ENCODE results near the gene ARFGEF2.
"Not testable (repeated sequence)": the region's sequence is repeated elsewhere in the genome, so short reads cannot be mapped to it uniquely, and the experiment has no call there.

ARFGEF2 gene

GRCh38 chr20:48934966-48935365 lies 13.5 kb downstream of the ARFGEF2 start:
- not testable (repeated sequence) for ATAC-seq (replicated peaks; ENCODE audit: extremely low read depth, poor library complexity, severe bottlenecking); DNase-seq (ENCODE audit: low spot score in 2 of 2); H3K27me3 Mint-ChIP-seq; H3K4me3 Mint-ChIP-seq; H3K9me3 Mint-ChIP-seq; H3K36me3 Mint-ChIP-seq (ENCODE audit: insufficient read depth)
- peak overlapping the region; percentile 81 for H3K27ac Mint-ChIP-seq (ENCODE audit: low read depth)
- peaks cover 18% of the 10 kb centered on the region for H3K4me1 Mint-ChIP-seq

- H3K36me3 Mint-ChIP-seq (ENCODE audit: insufficient read depth); DNase-seq (ENCODE audit: low spot score in 2 of 2); H3K27me3 Mint-ChIP-seq; H3K27ac Mint-ChIP-seq (ENCODE audit: low read depth); ATAC-seq (replicated peaks; ENCODE audit: extremely low read depth, poor library complexity, severe bottlenecking); H3K4me3 Mint-ChIP-seq; H3K9me3 Mint-ChIP-seq: not testable (repeated sequence)
- H3K4me1 Mint-ChIP-seq, result peaks cover 22% of the 10 kb centered on the region
These were observed 14.7 kb downstream of the ARFGEF2 start for GRCh38 chr20:48936178-48936577.

GRCh38 chr20:48937674-48938073 lies 16.2 kb downstream of the ARFGEF2 start:
- no peaks in the 10 kb centered on the region for H3K27me3 Mint-ChIP-seq
- H3K4me1 Mint-ChIP-seq, result peaks cover 23% of the 10 kb centered on the region
- no peaks in the 10 kb centered on the region for H3K9me3 Mint-ChIP-seq
- DNase-seq (ENCODE audit: low spot score in 2 of 2), result no peak
- no peak overlapping the region for H3K27ac Mint-ChIP-seq (ENCODE audit: low read depth)
- no peak overlapping the region for H3K4me3 Mint-ChIP-seq
- no peak for ATAC-seq (replicated peaks; ENCODE audit: extremely low read depth, poor library complexity, severe bottlenecking)
- H3K36me3 Mint-ChIP-seq (ENCODE audit: insufficient read depth), result peaks cover 16% of the 10 kb centered on the region

GRCh38 chr20:48938670-48939069 lies 17.2 kb downstream of the ARFGEF2 start:
- H3K4me3 Mint-ChIP-seq, result no peak overlapping the region
- no peaks in the 10 kb centered on the region for H3K9me3 Mint-ChIP-seq
- ATAC-seq (replicated peaks; ENCODE audit: extremely low read depth, poor library complexity, severe bottlenecking), result no peak
- H3K4me1 Mint-ChIP-seq, result peaks cover 23% of the 10 kb centered on the region
- H3K27me3 Mint-ChIP-seq, result no peaks in the 10 kb centered on the region
- no peak overlapping the region for H3K27ac Mint-ChIP-seq (ENCODE audit: low read depth)
- H3K36me3 Mint-ChIP-seq (ENCODE audit: insufficient read depth), result peaks cover 21% of the 10 kb centered on the region
- no peak for DNase-seq (ENCODE audit: low spot score in 2 of 2)

GRCh38 chr20:48940170-48940569 lies 18.7 kb downstream of the ARFGEF2 start:
- Mint-ChIP-seq H3K27me3 (no peaks in the 10 kb centered on the region), H3K36me3 (ENCODE audit: insufficient read depth) (peaks cover 24% of the 10 kb centered on the region), H3K27ac (ENCODE audit: low read depth) (no peak overlapping the region), H3K4me3 (no peak overlapping the region), H3K4me1 (peaks cover 13% of the 10 kb centered on the region), H3K9me3 (no peaks in the 10 kb centered on the region)
- DNase-seq (ENCODE audit: low spot score in 2 of 2) (no peak), ATAC-seq (replicated peaks; ENCODE audit: extremely low read depth, poor library complexity, severe bottlenecking) (no peak)

GRCh38 chr20:48941467-48941866 lies 20.0 kb downstream of the ARFGEF2 start:
- H3K27ac Mint-ChIP-seq (ENCODE audit: low read depth), result no peak overlapping the region
- H3K36me3 Mint-ChIP-seq (ENCODE audit: insufficient read depth), result peaks cover 29% of the 10 kb centered on the region
- H3K4me3 Mint-ChIP-seq, result no peak overlapping the region
- H3K4me1 Mint-ChIP-seq, result peaks cover 13% of the 10 kb centered on the region
- DNase-seq (ENCODE audit: low spot score in 2 of 2) (no peak), ATAC-seq (replicated peaks; ENCODE audit: extremely low read depth, poor library complexity, severe bottlenecking) (no peak)
- no peaks in the 10 kb centered on the region for H3K9me3 Mint-ChIP-seq
- H3K27me3 Mint-ChIP-seq, result no peaks in the 10 kb centered on the region

GRCh38 chr20:48942730-48943129 lies 21.2 kb downstream of the ARFGEF2 start:
- H3K27me3 Mint-ChIP-seq, result no peaks in the 10 kb centered on the region
- no peak overlapping the region for H3K4me3 Mint-ChIP-seq
- ATAC-seq (replicated peaks; ENCODE audit: extremely low read depth, poor library complexity, severe bottlenecking) (no peak), DNase-seq (ENCODE audit: low spot score in 2 of 2) (no peak)
- no peak overlapping the region for H3K27ac Mint-ChIP-seq (ENCODE audit: low read depth)
- peaks cover 25% of the 10 kb centered on the region for H3K36me3 Mint-ChIP-seq (ENCODE audit: insufficient read depth)
- H3K4me1 Mint-ChIP-seq, result peaks cover 5% of the 10 kb centered on the region
- no peaks in the 10 kb centered on the region for H3K9me3 Mint-ChIP-seq

GRCh38 chr20:48944663-48945297 lies 23.3 kb downstream of the ARFGEF2 start:
- Mint-ChIP-seq H3K27ac (ENCODE audit: low read depth) (no peak overlapping the region), H3K4me3 (no peak overlapping the region), H3K4me1 (peaks cover 5% of the 10 kb centered on the region), H3K9me3 (no peaks in the 10 kb centered on the region), H3K36me3 (ENCODE audit: insufficient read depth) (peaks cover 27% of the 10 kb centered on the region), H3K27me3 (no peaks in the 10 kb centered on the region)
- DNase-seq (ENCODE audit: low spot score in 2 of 2) (no peak), ATAC-seq (replicated peaks; ENCODE audit: extremely low read depth, poor library complexity, severe bottlenecking) (no peak)

- no peak for ATAC-seq (replicated peaks; ENCODE audit: extremely low read depth, poor library complexity, severe bottlenecking)
- H3K4me1 Mint-ChIP-seq, result peaks cover 3% of the 10 kb centered on the region
- H3K27ac Mint-ChIP-seq (ENCODE audit: low read depth), result no peak overlapping the region
- no peaks in the 10 kb centered on the region for H3K27me3 Mint-ChIP-seq
- no peak for DNase-seq (ENCODE audit: low spot score in 2 of 2)
- H3K9me3 Mint-ChIP-seq, result no peaks in the 10 kb centered on the region
- H3K36me3 Mint-ChIP-seq (ENCODE audit: insufficient read depth), result peaks cover 33% of the 10 kb centered on the region
- no peak overlapping the region for H3K4me3 Mint-ChIP-seq
These were observed 24.5 kb downstream of the ARFGEF2 start for GRCh38 chr20:48945840-48946514.

- Mint-ChIP-seq H3K27ac (ENCODE audit: low read depth) (no peak overlapping the region), H3K27me3 (no peaks in the 10 kb centered on the region), H3K4me3 (no peak overlapping the region), H3K36me3 (ENCODE audit: insufficient read depth) (peaks cover 42% of the 10 kb centered on the region), H3K9me3 (no peaks in the 10 kb centered on the region), H3K4me1 (no peaks in the 10 kb centered on the region)
- DNase-seq (ENCODE audit: low spot score in 2 of 2), result no peak
- ATAC-seq (replicated peaks; ENCODE audit: extremely low read depth, poor library complexity, severe bottlenecking), result no peak
These were observed 27.1 kb downstream of the ARFGEF2 start for GRCh38 chr20:48948612-48949011.

- no peak for DNase-seq (ENCODE audit: low spot score in 2 of 2)
- no peaks in the 10 kb centered on the region for H3K9me3 Mint-ChIP-seq
- no peaks in the 10 kb centered on the region for H3K27me3 Mint-ChIP-seq
- H3K36me3 Mint-ChIP-seq (ENCODE audit: insufficient read depth), result peaks cover 48% of the 10 kb centered on the region
- no peak overlapping the region for H3K27ac Mint-ChIP-seq (ENCODE audit: low read depth)
- no peak overlapping the region for H3K4me3 Mint-ChIP-seq
- no peak for ATAC-seq (replicated peaks; ENCODE audit: extremely low read depth, poor library complexity, severe bottlenecking)
- H3K4me1 Mint-ChIP-seq, result no peaks in the 10 kb centered on the region
These were observed 28.0 kb downstream of the ARFGEF2 start for GRCh38 chr20:48949304-48950170.

GRCh38 chr20:48951041-48951440 lies 29.5 kb downstream of the ARFGEF2 start:
- Mint-ChIP-seq H3K4me1 (no peaks in the 10 kb centered on the region), H3K4me3 (no peak overlapping the region), H3K9me3 (no peaks in the 10 kb centered on the region), H3K27me3 (no peaks in the 10 kb centered on the region), H3K27ac (ENCODE audit: low read depth) (no peak overlapping the region), H3K36me3 (ENCODE audit: insufficient read depth) (peaks cover 51% of the 10 kb centered on the region)
- ATAC-seq (replicated peaks; ENCODE audit: extremely low read depth, poor library complexity, severe bottlenecking), result no peak
- no peak for DNase-seq (ENCODE audit: low spot score in 2 of 2)

- no peak for DNase-seq (ENCODE audit: low spot score in 2 of 2)
- peaks cover 52% of the 10 kb centered on the region for H3K36me3 Mint-ChIP-seq (ENCODE audit: insufficient read depth)
- ATAC-seq (replicated peaks; ENCODE audit: extremely low read depth, poor library complexity, severe bottlenecking), result no peak
- no peak overlapping the region for H3K4me3 Mint-ChIP-seq
- no peaks in the 10 kb centered on the region for H3K9me3 Mint-ChIP-seq
- no peaks in the 10 kb centered on the region for H3K4me1 Mint-ChIP-seq
- H3K27me3 Mint-ChIP-seq, result no peaks in the 10 kb centered on the region
- no peak overlapping the region for H3K27ac Mint-ChIP-seq (ENCODE audit: low read depth)
These were observed 30.1 kb downstream of the ARFGEF2 start for GRCh38 chr20:48951646-48952045.
